ENCODE measurements around the gene RPP40.

- TF ChIP-seq POLR2AphosphoS5 (IDR thresholded peaks at IDR 0.05; ENCODE audit: borderline replicate concordance, low read depth, low read length) (no peak), EZH2 (IDR thresholded peaks at IDR 0.05) (no peak)
Measured at GRCh38 chr6:4994741-4995140, 9.1 kb downstream of the RPP40 start.
